Osteoblast (primary cell): ENCODE measurements around the gene TRUB1. TPM values are rescaled to one million over a fixed set of nuclear protein-coding genes. Genes with fewer than 3 reads are reported as not detected.

ENCODE experiments used
- DNase-seq: peaks from one replicate; pipeline ENCODE4 v3.0.0; 2011; ENCODE audit warnings: low spot score, mixed read lengths; ENCODE audit not compliant: insufficient read length; ENCODE audit errors: missing footprints
- H2AFZ ChIP-seq: 2 replicates; pipeline ENCODE4 v1.6.0; 2011; ENCODE audit warnings: mild to moderate bottlenecking, low read length
- H3K27ac ChIP-seq: 2 replicates; pipeline ENCODE4 v1.5.1; 2011; ENCODE audit warnings: mild to moderate bottlenecking, low read depth, low read length, moderate library complexity
- H3K27me3 ChIP-seq: 2 replicates; pipeline ENCODE4 v1.6.0; 2012; ENCODE audit warnings: mild to moderate bottlenecking, control low read depth, inconsistent platforms, low read length, moderate library complexity; ENCODE audit not compliant: insufficient read depth
- H3K36me3 ChIP-seq: 2 replicates; pipeline ENCODE4 v1.5.1; 2011; ENCODE audit warnings: mild to moderate bottlenecking, low read length, control low read depth, moderate library complexity; ENCODE audit not compliant: insufficient read depth
- H3K4me1 ChIP-seq: 2 replicates; pipeline ENCODE4 v1.5.1; 2011; ENCODE audit warnings: mild to moderate bottlenecking, low read length, control low read depth, moderate library complexity; ENCODE audit not compliant: insufficient read depth
- H3K4me2 ChIP-seq: 2 replicates; pipeline ENCODE4 v1.6.0; 2011; ENCODE audit warnings: mild to moderate bottlenecking, low read length; ENCODE audit not compliant: insufficient read depth
- H3K4me3 ChIP-seq: fragments of 200-600 bp; sonication (generic); 3 replicates; pipeline ENCODE4 v1.5.1; 2012; ENCODE audit warnings: mild to moderate bottlenecking, low read length, inconsistent platforms; ENCODE audit not compliant: insufficient read depth
- H3K79me2 ChIP-seq: 2 replicates; pipeline ENCODE4 v1.6.0; 2012; ENCODE audit warnings: mild to moderate bottlenecking, low read length, control low read depth, inconsistent platforms; ENCODE audit not compliant: insufficient read depth
- H3K9me3 ChIP-seq: 2 replicates; pipeline ENCODE4 v1.5.1; 2011; ENCODE audit warnings: low read depth, low read length, control low read depth
- H4K20me1 ChIP-seq: 2 replicates; pipeline ENCODE4 v1.6.0; 2012; ENCODE audit warnings: mild to moderate bottlenecking, low read length, control low read depth; ENCODE audit not compliant: insufficient read depth
- CTCF ChIP-seq: IDR thresholded peaks from 2 replicates; pipeline ENCODE4 v1.5.1; 2011; ENCODE audit warnings: mild to moderate bottlenecking, low read depth, low read length, moderate library complexity; ENCODE audit errors: extremely low read depth
- total RNA-seq: library from RNA; depleted of rRNA; stranded (reverse); fragments of >200 nt; gene quantifications from 2 replicates; pipeline ENCODE4 v1.2.3, GENCODE V29; 2012

The TRUB1 gene
- total RNA-seq, 1 donor: 28.6 TPM

GRCh38 chr10:114897593-114897992 is 40.4 kb upstream of the TRUB1 start:
- H3K79me2 ChIP-seq: no peaks in the 10 kb centered on the region
- H3K4me1 ChIP-seq: peaks cover 5% of the 10 kb centered on the region
- no peak overlapping the region for H3K4me3 ChIP-seq
- DNase-seq: no peak
- H3K36me3 ChIP-seq: no peaks in the 10 kb centered on the region
- H4K20me1 ChIP-seq: no peaks in the 10 kb centered on the region
- no peak overlapping the region for H2AFZ ChIP-seq
- H3K27me3 ChIP-seq: no peaks in the 10 kb centered on the region
- H3K27ac ChIP-seq: no peak overlapping the region
- no peaks in the 10 kb centered on the region for H3K9me3 ChIP-seq
- no peak overlapping the region for H3K4me2 ChIP-seq
- TF ChIP-seq CTCF: no peak

DNA sequence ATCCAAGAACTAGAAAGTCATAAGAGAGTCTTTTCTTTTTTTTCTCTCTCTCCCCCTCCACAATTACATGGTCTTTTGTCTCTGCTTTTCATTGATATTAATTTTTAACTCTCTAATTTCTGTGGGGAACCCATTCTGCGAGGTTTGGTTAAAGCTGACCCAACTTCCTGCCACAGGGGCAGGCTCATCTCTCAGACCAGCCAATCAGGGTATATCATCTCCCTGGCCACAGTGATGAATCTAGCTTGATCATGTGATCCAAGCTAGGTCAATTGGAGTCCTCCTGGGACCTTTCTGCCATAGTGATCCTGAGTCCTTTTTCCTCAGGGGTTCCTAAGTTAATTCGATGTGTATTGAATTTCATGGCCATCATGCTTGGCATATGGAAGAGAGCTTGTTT is 38.0 kb upstream of the TRUB1 start:
- no peak for TF ChIP-seq CTCF
- no peak for DNase-seq

GRCh38 chr10:114900658-114901057 is 37.3 kb upstream of the TRUB1 start:
- Histone ChIP-seq H3K9me3 (no peaks in the 10 kb centered on the region), H4K20me1 (no peaks in the 10 kb centered on the region), H2AFZ (no peak overlapping the region), H3K27me3 (no peaks in the 10 kb centered on the region), H3K36me3 (no peaks in the 10 kb centered on the region), H3K4me2 (no peak overlapping the region), H3K4me3 (no peak overlapping the region), H3K79me2 (no peaks in the 10 kb centered on the region), H3K27ac (no peak overlapping the region), H3K4me1 (peaks cover 13% of the 10 kb centered on the region)
- TF ChIP-seq CTCF: no peak
- DNase-seq: no peak

More for the DNA sequence above, 38.0 kb upstream of the TRUB1 start:
- H3K27ac ChIP-seq: no peak overlapping the region
- no peak overlapping the region for H3K4me3 ChIP-seq
- H3K36me3 ChIP-seq: no peaks in the 10 kb centered on the region
- no peaks in the 10 kb centered on the region for H3K27me3 ChIP-seq
- no peaks in the 10 kb centered on the region for H3K9me3 ChIP-seq
- no peak overlapping the region for H3K4me2 ChIP-seq
- no peaks in the 10 kb centered on the region for H4K20me1 ChIP-seq
- H2AFZ ChIP-seq: no peak overlapping the region
- peaks cover 7% of the 10 kb centered on the region for H3K4me1 ChIP-seq
- no peaks in the 10 kb centered on the region for H3K79me2 ChIP-seq

- Histone ChIP-seq H3K79me2 (no peaks in the 10 kb centered on the region), H2AFZ (peak overlapping the region; percentile 47), H3K4me3 (no peak overlapping the region), H3K4me1 (peaks cover 15% of the 10 kb centered on the region), H3K27me3 (no peaks in the 10 kb centered on the region), H3K27ac (no peak overlapping the region), H4K20me1 (no peaks in the 10 kb centered on the region), H3K9me3 (no peaks in the 10 kb centered on the region), H3K4me2 (peak overlapping the region; percentile 7), H3K36me3 (no peaks in the 10 kb centered on the region)
- TF ChIP-seq CTCF: no peak
- peak; percentile 59 for DNase-seq
Observed at GRCh38 chr10:114902151-114902550, 35.8 kb upstream of the TRUB1 start.
